HL-60 (cell line): Measurements from ENCODE around the gene MSN.

Experiments used
- CTCF ChIP-seq: IDR thresholded peaks from one replicate; pipeline ENCODE4 v1.5.1; 2011; ENCODE audit warnings: low read length, control low read depth, inconsistent platforms; ENCODE audit not compliant: insufficient read depth
- POLR2AphosphoS5 ChIP-seq: IDR thresholded peaks from 2 replicates; pipeline ENCODE4 v1.6.1; 2012; ENCODE audit warnings: low read depth
- REST ChIP-seq: IDR thresholded peaks from 2 replicates; pipeline ENCODE4 v1.6.1; 2012; ENCODE audit warnings: low read depth; ENCODE audit not compliant: insufficient replicate concordance

- TF ChIP-seq CTCF (no peak), POLR2AphosphoS5 (no peak; the same call in 1 of the 2 replicates), REST (no peak)
Observed at GRCh38 chrX:65740909-65741308, 73.5 kb downstream of the MSN start.
